GM03348 (cell line): ENCODE results near the gene SNAI1.
"Not testable (repeated sequence)": the region's sequence is repeated elsewhere in the genome, so short reads cannot be mapped to it uniquely, and the experiment has no call there.

ENCODE experiments used
- DNase-seq: peaks from one replicate; pipeline ENCODE4 v3.0.0; 2012; ENCODE audit warnings: low spot score

SNAI1 gene

GRCh38 chr20:49987015-49987867 is 4.5 kb downstream of the SNAI1 start:
- no peak for DNase-seq

DNA sequence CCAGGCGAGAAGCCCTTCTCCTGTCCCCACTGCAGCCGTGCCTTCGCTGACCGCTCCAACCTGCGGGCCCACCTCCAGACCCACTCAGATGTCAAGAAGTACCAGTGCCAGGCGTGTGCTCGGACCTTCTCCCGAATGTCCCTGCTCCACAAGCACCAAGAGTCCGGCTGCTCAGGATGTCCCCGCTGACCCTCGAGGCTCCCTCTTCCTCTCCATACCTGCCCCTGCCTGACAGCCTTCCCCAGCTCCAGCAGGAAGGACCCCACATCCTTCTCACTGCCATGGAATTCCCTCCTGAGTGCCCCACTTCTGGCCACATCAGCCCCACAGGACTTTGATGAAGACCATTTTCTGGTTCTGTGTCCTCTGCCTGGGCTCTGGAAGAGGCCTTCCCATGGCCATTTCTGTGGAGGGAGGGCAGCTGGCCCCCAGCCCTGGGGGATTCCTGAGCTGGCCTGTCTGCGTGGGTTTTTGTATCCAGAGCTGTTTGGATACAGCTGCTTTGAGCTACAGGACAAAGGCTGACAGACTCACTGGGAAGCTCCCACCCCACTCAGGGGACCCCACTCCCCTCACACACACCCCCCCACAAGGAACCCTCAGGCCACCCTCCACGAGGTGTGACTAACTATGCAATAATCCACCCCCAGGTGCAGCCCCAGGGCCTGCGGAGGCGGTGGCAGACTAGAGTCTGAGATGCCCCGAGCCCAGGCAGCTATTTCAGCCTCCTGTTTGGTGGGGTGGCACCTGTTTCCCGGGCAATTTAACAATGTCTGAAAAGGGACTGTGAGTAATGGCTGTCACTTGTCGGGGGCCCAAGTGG is 5.3 kb downstream of the SNAI1 start:
- DNase-seq: no peak

GRCh38 chr20:49989234-49990065 is 6.7 kb downstream of the SNAI1 start:
- peak; percentile 87 for DNase-seq

GRCh38 chr20:49990271-49990720 is 7.5 kb downstream of the SNAI1 start:
- DNase-seq: peak; percentile 69

DNA sequence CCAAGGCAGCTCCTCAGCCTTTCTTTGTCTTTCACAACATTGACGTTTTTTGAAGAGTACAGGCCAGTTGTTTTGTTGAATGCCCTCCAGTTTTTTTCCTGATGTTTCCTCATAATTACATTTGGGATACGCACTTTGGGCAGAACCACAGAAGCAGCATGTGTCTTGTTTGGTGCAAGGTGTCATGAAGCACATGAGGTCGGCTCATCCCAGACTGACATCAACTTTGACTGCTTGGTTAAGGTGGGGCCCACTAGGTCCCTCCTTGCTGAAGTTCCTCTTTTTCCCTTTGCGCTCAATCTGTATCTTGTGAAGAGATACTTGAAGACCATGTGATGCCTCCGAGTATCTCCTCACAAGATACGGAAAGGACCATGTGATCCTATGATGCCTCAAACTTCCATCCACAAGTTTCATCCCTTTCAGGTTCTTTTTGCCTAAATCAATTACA is 10.5 kb downstream of the SNAI1 start:
- DNase-seq: no peak

- no peak for DNase-seq
Observed at GRCh38 chr20:49995586-49995985, 12.8 kb downstream of the SNAI1 start.

GRCh38 chr20:49998478-49999188 is 15.9 kb downstream of the SNAI1 start:
- DNase-seq: not testable (repeated sequence)

- DNase-seq: no peak
Observed at GRCh38 chr20:49999329-49999728, 16.5 kb downstream of the SNAI1 start.

GRCh38 chr20:50000548-50001222 is 17.9 kb downstream of the SNAI1 start:
- not testable (repeated sequence) for DNase-seq

GRCh38 chr20:50001784-50002311 is 19.1 kb downstream of the SNAI1 start:
- no peak for DNase-seq

- DNase-seq: peak; percentile 64
Observed at GRCh38 chr20:50003253-50003656, 20.5 kb downstream of the SNAI1 start.

DNA sequence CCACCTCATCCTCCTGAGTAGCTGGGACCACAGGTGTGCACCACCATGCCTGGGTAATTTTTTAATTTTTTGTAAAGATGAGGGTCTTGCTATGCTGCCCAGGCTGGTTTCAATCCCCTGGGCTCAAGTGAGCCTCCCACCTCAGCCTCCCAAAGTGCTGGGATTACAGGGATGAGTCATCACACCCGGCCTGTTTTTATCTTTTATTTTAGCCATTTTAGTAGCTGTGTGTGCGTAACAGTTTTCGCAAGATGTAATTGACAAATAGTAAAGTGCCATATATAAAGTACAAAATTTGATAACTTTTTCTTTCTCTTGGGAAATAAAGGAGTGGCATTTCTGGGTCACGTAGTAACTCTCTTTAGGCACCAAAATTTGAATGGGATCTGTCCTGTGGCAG is 21.4 kb downstream of the SNAI1 start:
- no peak for DNase-seq

DNA sequence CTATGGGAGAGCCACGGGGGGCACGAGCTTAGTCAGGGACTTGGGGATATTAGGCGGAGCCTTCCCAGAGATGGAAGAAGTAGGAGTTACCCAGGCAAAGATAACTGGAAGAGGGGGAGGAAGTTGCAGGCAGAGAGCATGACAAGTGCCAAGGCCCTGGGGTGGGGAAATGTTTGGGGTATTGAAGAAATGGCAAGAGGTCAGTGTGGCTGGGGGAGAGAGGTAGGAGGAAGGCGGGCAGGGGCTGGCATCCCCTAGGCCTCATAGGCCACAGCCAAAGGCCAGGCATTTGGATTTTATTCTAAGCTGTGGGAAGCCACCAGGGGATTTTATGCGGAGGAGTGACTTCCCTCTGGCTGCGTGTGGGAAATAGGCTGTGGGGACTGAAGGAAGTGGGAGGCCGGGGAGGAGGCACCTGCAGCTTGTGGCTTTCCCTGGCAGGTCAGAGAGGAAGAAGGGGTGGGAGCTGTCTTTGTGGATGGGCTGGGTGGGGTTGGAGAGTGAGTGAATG is 22.7 kb downstream of the SNAI1 start:
- DNase-seq: no peak

- DNase-seq: no peak
Observed at GRCh38 chr20:50007369-50007768, 24.6 kb downstream of the SNAI1 start.

GRCh38 chr20:50008007-50008406 is 25.2 kb downstream of the SNAI1 start:
- no peak for DNase-seq

DNA sequence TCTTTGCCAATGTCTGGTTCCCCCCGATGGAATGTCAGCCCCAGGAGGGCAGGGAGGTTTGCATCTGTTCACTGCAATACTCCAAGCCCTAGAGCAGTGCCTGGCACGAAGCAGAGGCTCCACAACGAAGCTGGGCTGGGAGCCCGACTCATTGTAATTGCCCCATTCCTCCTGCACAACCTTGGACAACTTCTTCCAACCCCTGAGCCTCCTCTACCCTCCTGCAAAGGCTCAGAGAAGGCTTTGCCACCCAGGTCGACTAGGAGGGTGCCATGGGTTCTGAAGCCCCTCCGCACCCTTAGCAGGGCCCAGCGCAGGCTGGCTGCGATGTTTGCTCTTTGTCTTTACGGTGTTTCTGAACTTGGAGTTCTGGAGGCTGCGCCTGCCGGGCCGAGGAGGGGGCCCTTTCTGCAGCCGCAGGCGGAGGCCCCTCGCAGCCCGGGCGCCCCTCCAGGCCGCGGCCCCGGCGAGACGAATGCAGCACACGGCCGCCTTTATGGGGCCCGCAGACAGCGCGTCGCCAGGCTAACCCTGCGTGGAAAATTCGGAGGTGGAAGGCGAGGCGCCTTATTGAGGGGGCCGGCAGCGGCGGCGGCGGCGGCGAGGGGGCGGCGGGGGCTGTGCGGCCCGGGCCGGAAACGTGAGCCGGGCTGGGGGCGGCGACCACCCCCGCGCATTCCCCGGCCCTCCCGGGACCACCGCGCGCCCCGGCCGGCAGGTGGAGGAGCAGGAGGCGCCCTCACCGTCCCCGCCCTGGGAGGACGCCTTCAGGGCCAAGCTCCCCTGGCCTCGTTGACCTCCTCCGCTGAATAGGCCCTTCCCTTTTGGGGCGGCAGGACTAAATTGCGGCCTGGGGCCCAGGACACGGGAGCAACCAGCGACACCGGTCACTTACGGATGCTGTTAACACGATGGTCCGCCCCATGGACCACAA is 27.0 kb downstream of the SNAI1 start:
- DNase-seq: no peak

- DNase-seq: not testable (repeated sequence)
Observed at GRCh38 chr20:50011597-50011996, 28.8 kb downstream of the SNAI1 start.

- DNase-seq: no peak
Observed at GRCh38 chr20:50012282-50013263, 29.8 kb downstream of the SNAI1 start.
